H1 (cell line): ENCODE measurements around the gene ATG7. TPM values are rescaled to one million over a fixed set of nuclear protein-coding genes. Genes with fewer than 3 reads are reported as not detected.

Source experiments
- CTCF ChIA-PET: fragments of 300-600 bp; sonication (Branson Sonifier 250); formaldehyde crosslinking; loops from one replicate; lab custom pipeline; 2021; ENCODE audit not compliant: partially characterized antibody; lab: Charles Lee
- POLR2A ChIA-PET: fragments of 300-600 bp; sonication (Branson Sonifier 250); formaldehyde crosslinking; loops from one replicate; lab custom pipeline; 2021; ENCODE audit warnings: inconsistent platforms; ENCODE audit not compliant: partially characterized antibody; lab: Charles Lee
- DNase-seq, 2 experiments: peaks; one replicate each; pipeline versions ENCODE4 v3.0.0 to v3.0.0-alpha.2; 2010 to 2022; ENCODE audit warnings: low spot score in 2 of 2, low read depth in 1 of 2, mixed read lengths in 1 of 2
- FAIRE-seq: peaks from 2 replicates; lab custom pipeline; 2011; peaks lifted over from hg19 to GRCh38; lab: Jason Lieb, UNC
- H2AFZ ChIP-seq: 2 replicates; pipeline ENCODE4 v1.8.1; 2012; ENCODE audit warnings: low read length, inconsistent platforms
- H2AK5ac ChIP-seq: 2 replicates; pipeline ENCODE4 v1.6.1; 2013; ENCODE audit warnings: low read depth, low read length
- H2BK120ac ChIP-seq: replicated peaks from 2 replicates; pipeline ENCODE3; 2013; ENCODE audit warnings: low read depth, low read length, inconsistent platforms
- H2BK12ac ChIP-seq: 2 replicates; pipeline ENCODE4 v1.6.1; 2013; ENCODE audit warnings: low read depth, low read length
- H2BK15ac ChIP-seq: 2 replicates; pipeline ENCODE4 v1.6.1; 2013; ENCODE audit warnings: low read length
- H2BK20ac ChIP-seq: 2 replicates; pipeline ENCODE4 v1.6.1; 2013; ENCODE audit warnings: low read length
- H2BK5ac ChIP-seq: 2 replicates; pipeline ENCODE4 v1.6.1; 2013; ENCODE audit warnings: low read depth, low read length
- H3K14ac ChIP-seq: 2 replicates; pipeline ENCODE4 v1.6.1; 2013; ENCODE audit warnings: inconsistent platforms; ENCODE audit not compliant: insufficient read length
- H3K18ac ChIP-seq: 2 replicates; pipeline ENCODE4 v1.6.1; 2013; ENCODE audit warnings: low read length; ENCODE audit errors: extremely low read depth
- H3K23ac ChIP-seq: 2 replicates; pipeline ENCODE4 v1.6.1; 2013; ENCODE audit warnings: inconsistent platforms; ENCODE audit not compliant: insufficient read length
- H3K23me2 ChIP-seq: 2 replicates; pipeline ENCODE4 v1.6.1; 2013; ENCODE audit warnings: low read depth, low read length
- H3K27ac ChIP-seq: 2 replicates; pipeline ENCODE4 v1.6.1; 2011; ENCODE audit warnings: low read depth, low read length, inconsistent platforms
- H3K27me3 ChIP-seq, 4 experiments: replicated peaks in 1 of 4; 1 replicate in 1 of 4; 2 replicates in 3 of 4; pipeline versions ENCODE4 v1.6.1 to v1.8.1; 2011 to 2013; ENCODE audit warnings: low read length in 3 of 4, mild to moderate bottlenecking in 3 of 4, inconsistent platforms in 2 of 4, mixed read lengths in 2 of 4, moderate library complexity in 1 of 4; ENCODE audit not compliant: control insufficient read depth in 3 of 4, insufficient read depth in 3 of 4; ENCODE audit errors: extremely low read depth in 1 of 4
- H3K36me3 ChIP-seq, 4 experiments: 2 replicates each; pipeline versions ENCODE4 v1.6.1 to v1.8.1; 2011 to 2013; ENCODE audit warnings: mild to moderate bottlenecking in 4 of 4, low read length in 3 of 4, moderate library complexity in 2 of 4, control low read depth in 1 of 4, inconsistent platforms in 1 of 4; ENCODE audit not compliant: insufficient read depth in 4 of 4, control insufficient read depth in 2 of 4
- H3K4ac ChIP-seq: replicated peaks from 2 replicates; pipeline ENCODE3; 2013; ENCODE audit warnings: low read length, low read depth, mixed read lengths, inconsistent platforms; ENCODE audit not compliant: insufficient read length
- H3K4me1 ChIP-seq, 4 experiments: replicated peaks in 1 of 4; 1 replicate in 1 of 4; 2 replicates in 3 of 4; pipeline versions ENCODE4 v1.6.1 to v1.8.1; 2011 to 2013; ENCODE audit warnings: low read length in 3 of 4, inconsistent platforms in 2 of 4, mixed read lengths in 1 of 4; ENCODE audit not compliant: insufficient read depth in 4 of 4, control insufficient read depth in 3 of 4
- H3K4me2 ChIP-seq, 2 experiments: 2 replicates each; pipeline versions ENCODE4 v1.6.1 to v1.8.1; 2011 to 2013; ENCODE audit warnings: low read depth in 2 of 2, low read length in 2 of 2, control low read depth in 1 of 2, inconsistent platforms in 1 of 2, mild to moderate bottlenecking in 1 of 2; ENCODE audit not compliant: insufficient read depth in 1 of 2
- H3K4me3 ChIP-seq, 4 experiments: fragments of 200-600, 300-600 bp in 1 of 4; sonication (generic), shearing (Covaris generic), sonication (Bioruptor Twin) in 1 of 4; 2 replicates each; pipeline versions ENCODE4 v1.5.1 to v1.8.1; 2011 to 2016; ENCODE audit warnings: low read length in 4 of 4, low read depth in 3 of 4, control low read depth in 2 of 4, inconsistent platforms in 2 of 4, mild to moderate bottlenecking in 2 of 4, mixed read lengths in 1 of 4, moderate library complexity in 1 of 4; ENCODE audit not compliant: insufficient read depth in 2 of 4; ENCODE audit errors: extremely low read depth in 1 of 4
- H3K56ac ChIP-seq: replicated peaks from 2 replicates; pipeline ENCODE3; 2013; ENCODE audit warnings: low read depth, mild to moderate bottlenecking, mixed read lengths, low read length, inconsistent platforms; ENCODE audit not compliant: insufficient read length
- H3K79me1 ChIP-seq: 2 replicates; pipeline ENCODE4 v1.6.1; 2013; ENCODE audit warnings: low read depth, low read length, control low read depth
- H3K79me2 ChIP-seq, 2 experiments: 2 replicates each; pipeline versions ENCODE4 v1.6.1 to v1.8.1; 2012 to 2013; ENCODE audit warnings: low read length in 2 of 2, mild to moderate bottlenecking in 2 of 2, inconsistent platforms in 1 of 2; ENCODE audit not compliant: insufficient read depth in 2 of 2, control insufficient read depth in 1 of 2
- H3K9ac ChIP-seq, 4 experiments: replicated peaks in 1 of 4; 1 replicate in 1 of 4; 2 replicates in 3 of 4; pipeline versions ENCODE4 v1.6.1 to v1.8.1; 2011 to 2013; ENCODE audit warnings: low read depth in 3 of 4, low read length in 3 of 4, control low read depth in 2 of 4, mild to moderate bottlenecking in 2 of 4, moderate library complexity in 2 of 4, inconsistent platforms in 1 of 4; ENCODE audit errors: extremely low read depth in 1 of 4
- H3K9me3 ChIP-seq, 2 experiments: 2 replicates each; pipeline versions ENCODE4 v1.6.1 to v1.8.1; 2012 to 2013; ENCODE audit warnings: mild to moderate bottlenecking in 2 of 2, moderate library complexity in 2 of 2, control low read depth in 1 of 2, inconsistent platforms in 1 of 2, low read depth in 1 of 2, low read length in 1 of 2, mixed read lengths in 1 of 2; ENCODE audit not compliant: insufficient read depth in 2 of 2
- H4K20me1 ChIP-seq, 2 experiments: replicated peaks in 1 of 2; 2 replicates each; pipeline versions ENCODE3 to v1.8.1; 2011 to 2013; ENCODE audit warnings: inconsistent platforms in 2 of 2, low read length in 2 of 2, mild to moderate bottlenecking in 1 of 2; ENCODE audit not compliant: insufficient read depth in 2 of 2, control insufficient read depth in 1 of 2
- H4K5ac ChIP-seq: 2 replicates; pipeline ENCODE4 v1.6.1; 2013; ENCODE audit warnings: low read length, low read depth, mixed read lengths, inconsistent platforms; ENCODE audit not compliant: insufficient read length
- H4K8ac ChIP-seq: 2 replicates; pipeline ENCODE4 v1.8.0; 2013; ENCODE audit warnings: mild to moderate bottlenecking, moderate library complexity, low read length, inconsistent platforms; ENCODE audit not compliant: insufficient read depth; ENCODE audit errors: extremely low read depth
- H4K91ac ChIP-seq: replicated peaks from 2 replicates; pipeline ENCODE3; 2013; ENCODE audit warnings: low read length, mixed read lengths, inconsistent platforms; ENCODE audit not compliant: insufficient read length
- BRCA1 ChIP-seq: IDR thresholded peaks from 2 replicates; pipeline ENCODE4 v1.6.1; 2012; ENCODE audit warnings: low read depth, low read length, improper control_type of control experiment
- CEBPB ChIP-seq: IDR thresholded peaks from 2 replicates; pipeline ENCODE4 v1.6.1; 2012; ENCODE audit warnings: low read depth, low read length
- CREB1 ChIP-seq: IDR thresholded peaks from 2 replicates; pipeline ENCODE4 v1.6.1; 2012; ENCODE audit warnings: inconsistent platforms
- EZH2 ChIP-seq: fragments of 200-600 bp; sonication (generic); IDR thresholded peaks from 2 replicates; pipeline ENCODE4 v1.7.1; 2012; ENCODE audit warnings: low read depth, mild to moderate bottlenecking, moderate library complexity, low read length, inconsistent platforms; ENCODE audit not compliant: severe bottlenecking
- JUN ChIP-seq: IDR thresholded peaks from 2 replicates; pipeline ENCODE4 v1.6.1; 2011; ENCODE audit warnings: low read depth, mild to moderate bottlenecking, improper control_type of control experiment, low read length
- MAFK ChIP-seq: IDR thresholded peaks from 2 replicates; pipeline ENCODE4 v1.6.1; 2012; ENCODE audit warnings: low read depth, mild to moderate bottlenecking, improper control_type of control experiment, low read length
- NANOG ChIP-seq: IDR thresholded peaks from 2 replicates; pipeline ENCODE4 v1.6.1; 2011; ENCODE audit warnings: low read length, low read depth, mild to moderate bottlenecking, inconsistent platforms; ENCODE audit not compliant: insufficient read depth, poor library complexity, severe bottlenecking
- PHF8 ChIP-seq: fragments of 200-600 bp; sonication (generic); conservative IDR thresholded peaks from 2 replicates; pipeline ENCODE4 v1.7.1; 2012; ENCODE audit warnings: low read depth, mild to moderate bottlenecking, inconsistent platforms, low read length, moderate library complexity
- POLR2AphosphoS5 ChIP-seq: IDR thresholded peaks from 2 replicates; pipeline ENCODE4 v1.6.1; 2011; ENCODE audit warnings: low read depth, low read length
- RNF2 ChIP-seq: fragments of 200-900, 300-1000 bp; sonication (generic); IDR thresholded peaks from 2 replicates; pipeline ENCODE4 v1.7.1; 2016; ENCODE audit warnings: borderline replicate concordance, low read depth, mild to moderate bottlenecking, antibody characterized with exemption, low read length; ENCODE audit not compliant: poor library complexity, severe bottlenecking; ENCODE audit errors: missing control alignments
- SAP30 ChIP-seq: fragments of 300-600 bp; sonication (generic); IDR thresholded peaks from 2 replicates; pipeline ENCODE4 v1.7.1; 2012; ENCODE audit warnings: low read length, moderate library complexity, mild to moderate bottlenecking, inconsistent platforms; ENCODE audit not compliant: insufficient read depth, insufficient replicate concordance
- TEAD4 ChIP-seq: IDR thresholded peaks from 2 replicates; pipeline ENCODE4 v1.6.1; 2012; ENCODE audit warnings: low read depth, low read length, inconsistent platforms, mixed read lengths
- WGBS, 2 experiments: shearing (Covaris generic) in 1 of 2; methylation state at CpG; one replicate each; pipeline versions ENCODE4 v1.1.6 to v1.1.7; 2013 to 2015; ENCODE audit warnings: low lambda C conversion rate in 2 of 2, mixed read lengths in 2 of 2, inconsistent platforms in 1 of 2, low coverage in 1 of 2, missing lambda C conversion rate in 1 of 2; ENCODE audit not compliant: insufficient replicate concordance in 2 of 2, insufficient coverage in 1 of 2, insufficient read length in 1 of 2; ENCODE audit errors: extremely low coverage in 1 of 2, missing lambda C conversion rate in 1 of 2; 5-methylcytosine and 5-hydroxymethylcytosine counted together
- polyA plus RNA-seq, 7 experiments: library from polyadenylated mRNA; depleted of rRNA in 3 of 7; stranded (reverse) in 5 of 7; unstranded in 2 of 7; fragments of >200 nt in 5 of 7; fragments of 200-250 nt in 2 of 7; gene quantifications; 1 replicate in 5 of 7; 2 replicates in 1 of 7; 4 replicates in 1 of 7; pipeline versions ENCODE4 v1.2.1 to v1.2.3, GENCODE V29; 2011 to 2013; ENCODE audit warnings: missing spikeins in 2 of 7, mixed read lengths in 2 of 7
- total RNA-seq: library from RNA; stranded (reverse); fragmentation: NEBNext Ultra II Directional; extraction: Animal tissue kit (Norgen Biotek cat#: 25700); gene quantifications from 2 replicates; pipeline ENCODE4 v1.2.1, GENCODE V29; 2021

ATG7 gene
- total and polyA plus RNA-seq, 2 of the 8 experiments (the other 6 are each of a cell fraction or from before 2014, with no cell fraction given): 15.0 to 19.1 TPM

GRCh38 chr3:11282250-11283138 is 10.3 kb downstream of the ATG7 start:
- H4K20me1 ChIP-seq: no peaks in the 10 kb centered on the region
- H3K36me3 ChIP-seq: peaks cover 0 to 3% (median 0%) of the 10 kb centered on the region in 4 experiments; a peak in 2 of 8 replicates
- H2BK20ac ChIP-seq: no peak overlapping the region
- no peaks in the 10 kb centered on the region for H3K9me3 ChIP-seq
- POLR2A ChIA-PET: interaction anchor here (2.0 kb wide), 1 partner anchor 9 kb away, joined by 13 read pairs; the partner anchor contains the start of gene ATG7
- 84% methylated on average over 5 of the region's 5 CpGs; no CpG with 5 or more reads in 1 of the 2 experiments for WGBS, 2 experiments
- no peak overlapping the region for H2AK5ac ChIP-seq
- H3K56ac ChIP-seq: no peak overlapping the region
- H3K9ac ChIP-seq: no peak overlapping the region; a peak in 1 of 7 replicates
- no peaks in the 10 kb centered on the region for H3K4me1 ChIP-seq
- H4K91ac ChIP-seq: no peak overlapping the region
- CTCF ChIA-PET: interaction anchor here (1.1 kb wide), 1 partner anchor 21 kb away, joined by 3 read pairs; no protein-coding TSS in a partner anchor
- H2BK12ac ChIP-seq: no peak overlapping the region
- H2BK120ac ChIP-seq: no peak overlapping the region
- H3K4ac ChIP-seq: no peak overlapping the region
- FAIRE-seq (no peak), DNase-seq (no peak)
- no peaks in the 10 kb centered on the region for H3K27me3 ChIP-seq
- H2BK15ac ChIP-seq: no peak overlapping the region
- H4K5ac ChIP-seq: no peak overlapping the region
- no peak overlapping the region for H3K14ac ChIP-seq
- H3K4me3 ChIP-seq: no peak overlapping the region
- H3K79me2 ChIP-seq: no peaks in the 10 kb centered on the region
- H4K8ac ChIP-seq: no peak overlapping the region
- H3K18ac ChIP-seq: no peak overlapping the region
- no peaks in the 10 kb centered on the region for H3K23me2 ChIP-seq
- no peak overlapping the region for H3K23ac ChIP-seq
- H3K79me1 ChIP-seq: no peaks in the 10 kb centered on the region; the same call in 1 of the 2 replicates
- H3K4me2 ChIP-seq: no peak overlapping the region
- no peak overlapping the region for H3K27ac ChIP-seq
- no peak overlapping the region for H2BK5ac ChIP-seq
- H2AFZ ChIP-seq: no peak overlapping the region
- TF ChIP-seq TEAD4 (no peak), NANOG (no peak), RNF2 (no peak), PHF8 (no peak), POLR2AphosphoS5 (no peak), CEBPB (no peak), JUN (no peak), BRCA1 (no peak), CREB1 (no peak), SAP30 (no peak), EZH2 (no peak), MAFK (no peak)
